Gastrocnemius medialis (tissue), 4 donors: ENCODE data around the gene BAIAP2L1.

Source experiments
- CTCF ChIP-seq, 5 experiments: fragments of 450-650 bp in 3 of 5; fragments of 200-600 bp in 2 of 5; sonication (generic) in 2 of 5; IDR thresholded peaks in 4 of 5; conservative IDR thresholded peaks in 1 of 5; 1 replicate in 4 of 5; 2 replicates in 1 of 5; pipeline ENCODE4 v1.5.1; 2016 to 2019; ENCODE audit warnings: antibody characterized with exemption in 5 of 5, mild to moderate bottlenecking in 3 of 5, moderate library complexity in 3 of 5
- POLR2A ChIP-seq, 2 donors: fragments of 450-650 bp; IDR thresholded peaks; one replicate each; pipeline ENCODE4 v1.6.1; 2017; ENCODE audit warnings: antibody characterized with exemption in 2 of 2, mild to moderate bottlenecking in 2 of 2, moderate library complexity in 2 of 2

GRCh38 chr7:98414205-98414900 lies 13.5 kb upstream of the BAIAP2L1 start:
- no peak for TF ChIP-seq CTCF (IDR thresholded peaks at IDR 0.05 in 4 of 5, conservative IDR thresholded peaks at IDR 0.05 in 1 of 5)
- no peak for TF ChIP-seq POLR2A (IDR thresholded peaks at IDR 0.05)
